ENCODE data around the gene DLG5. TPM values are rescaled to one million over a fixed set of nuclear protein-coding genes. Genes with fewer than 3 reads are reported as not detected.

The DLG5 gene
- total and polyA plus RNA-seq, 9 of the 15 experiments (the other 6 are each of a cell fraction or from before 2014, with no cell fraction given), result 1.4 to 26.8 (median 11.2) TPM

DNA sequence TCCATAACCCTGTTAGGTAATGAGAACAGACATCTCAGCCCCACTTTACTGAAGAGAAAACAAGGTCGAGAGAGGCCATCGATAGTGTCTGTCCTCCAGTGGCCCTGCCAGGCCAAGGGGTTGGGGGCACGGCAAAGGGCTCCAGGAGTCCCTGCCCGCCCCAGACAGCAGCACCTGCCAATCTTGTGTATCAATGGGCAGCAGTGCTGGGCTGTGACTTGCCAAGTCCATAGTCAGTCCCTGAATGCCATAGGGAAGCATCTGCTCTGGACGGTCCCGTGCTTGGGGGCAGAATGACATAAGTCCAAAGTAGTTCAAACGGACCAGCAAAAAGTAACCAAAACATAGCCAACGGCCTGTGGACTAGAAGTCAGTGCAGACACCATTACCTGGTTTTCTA, 33.2 kb downstream of the DLG5 start (continued):
- TF ChIP-seq, protein P1, sequence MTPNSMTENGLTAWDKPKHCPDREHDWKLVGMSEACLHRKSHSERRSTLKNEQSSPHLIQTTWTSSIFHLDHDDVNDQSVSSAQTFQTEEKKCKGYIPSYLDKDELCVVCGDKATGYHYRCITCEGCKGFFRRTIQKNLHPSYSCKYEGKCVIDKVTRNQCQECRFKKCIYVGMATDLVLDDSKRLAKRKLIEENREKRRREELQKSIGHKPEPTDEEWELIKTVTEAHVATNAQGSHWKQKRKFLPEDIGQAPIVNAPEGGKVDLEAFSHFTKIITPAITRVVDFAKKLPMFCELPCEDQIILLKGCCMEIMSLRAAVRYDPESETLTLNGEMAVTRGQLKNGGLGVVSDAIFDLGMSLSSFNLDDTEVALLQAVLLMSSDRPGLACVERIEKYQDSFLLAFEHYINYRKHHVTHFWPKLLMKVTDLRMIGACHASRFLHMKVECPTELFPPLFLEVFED (CRISPR knock-in tag; conservative IDR thresholded peaks at IDR 0.05), result no peak
- TF ChIP-seq BHLHE40 (IDR thresholded peaks at IDR 0.05; ENCODE audit: low read length), result no peak
- no peak for TF ChIP-seq WHSC1 (IDR thresholded peaks at IDR 0.05; ENCODE audit: low read length)
- TF ChIP-seq CTCF (IDR thresholded peaks at IDR 0.05 in 2 of 3, conservative IDR thresholded peaks at IDR 0.05 in 1 of 3; ENCODE audit: insufficient read depth in 2 of 3, low read depth in 1 of 3, low read length in 3 of 3), result no peak
- TF ChIP-seq FOXP1 (CRISPR knock-in tag; IDR thresholded peaks at IDR 0.05), result no peak

DNA sequence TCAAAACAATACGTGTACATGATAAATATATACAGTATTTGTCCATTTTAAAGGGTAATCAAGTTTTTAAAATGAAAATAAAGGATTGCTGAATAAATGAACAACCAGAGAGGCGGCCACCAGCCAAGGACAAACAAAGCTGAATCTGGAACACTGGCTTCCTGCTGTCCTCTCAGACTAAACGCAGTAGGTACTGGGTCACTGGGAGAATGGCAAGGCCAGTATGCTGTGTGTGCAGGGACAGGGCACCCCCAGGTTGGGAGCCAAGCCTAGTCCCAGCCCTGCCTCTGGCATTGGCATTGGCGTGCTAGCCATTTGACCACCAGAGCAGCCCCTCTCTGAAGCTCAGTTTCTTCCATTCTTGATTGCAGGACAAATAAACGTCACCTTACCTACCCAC, 33.8 kb downstream of the DLG5 start:
- Histone ChIP-seq H3K27ac (ENCODE audit: extremely low read depth, low read depth, low read length) (no peak overlapping the region), H4K20me1 (replicated peaks; ENCODE audit: control insufficient read depth, insufficient read depth, low read length) (peaks cover 30% of the 10 kb centered on the region; the same call in 1 of the 2 replicates), H3K9ac (ENCODE audit: insufficient read depth in 1 of 2, low read depth in 2 of 2, low read length in 2 of 2) (peak overlapping the region in 1 of 2 experiments; percentile 51; a peak in 1 of 4 replicates), H3K36me3 (ENCODE audit: control insufficient read depth, insufficient read depth, low read length) (no peaks in the 10 kb centered on the region), H2AFZ (ENCODE audit: low read depth, low read length) (no peak overlapping the region), H3K9me3 (replicated peaks; ENCODE audit: control insufficient read depth, insufficient read depth, low read depth, low read length) (no peaks in the 10 kb centered on the region), H3K9me1 (ENCODE audit: control insufficient read depth, insufficient read depth, low read length) (peaks cover 12% of the 10 kb centered on the region), H3K4me1 (replicated peaks in 1 of 2; ENCODE audit: control insufficient read depth in 2 of 2, insufficient read depth in 2 of 2, low read length in 2 of 2) (peaks cover 18 to 19% of the 10 kb centered on the region in 2 experiments), H3K27me3 (ENCODE audit: control insufficient read depth in 2 of 2, insufficient read depth in 2 of 2, low read length in 2 of 2) (no peaks in the 10 kb centered on the region), H3K4me3 (no peak overlapping the region), H3K79me2 (ENCODE audit: control insufficient read depth, insufficient read depth, low read length) (peaks cover 25% of the 10 kb centered on the region), H3K4me2 (ENCODE audit: insufficient read depth, low read length) (no peak overlapping the region)
- intact Hi-C loops (cut with micrococcal nuclease) (loop anchor here (5.0 kb wide), 1 partner anchor 80 kb away; no protein-coding TSS in a partner anchor), in situ Hi-C loops (cut with MboI) (no loop called here)
- 50% methylated on average over 5 of the region's 5 CpGs for WGBS (ENCODE audit: insufficient coverage, low coverage, missing lambda C conversion rate)
- POLR2A ChIA-PET, result interaction anchor here (0.6 to 1.2 kb wide), 5 partner anchors 11 to 303 kb away, joined by 3 to 4 read pairs (median 3); no protein-coding TSS in a partner anchor
- DNase-seq (ENCODE audit: extremely low read depth in 1 of 4, low spot score in 3 of 4), result no peak
- TF ChIP-seq RUNX1 (IDR thresholded peaks at IDR 0.05; ENCODE audit: low read depth), result no peak
- TF ChIP-seq NEUROD1 (IDR thresholded peaks at IDR 0.05; ENCODE audit: borderline replicate concordance, low read depth, low read length, partially characterized antibody), result no peak
- no peak for TF ChIP-seq ZNF140 (CRISPR knock-in tag; IDR thresholded peaks at IDR 0.05)
- TF ChIP-seq ZNF57 (CRISPR knock-in tag; IDR thresholded peaks at IDR 0.05), result no peak
- no peak for ATAC-seq
- FAIRE-seq, result peak; percentile 52
- CTCF ChIA-PET (ENCODE audit: low intra/inter-chr PET ratio), result no interaction called here
- BruUV-seq (replicated peaks), result no TSS peak
